H9 (cell line): ENCODE results near the gene CDH23. TPM values are rescaled to one million over a fixed set of nuclear protein-coding genes. Genes with fewer than 3 reads are reported as not detected.
A peak's percentile ranks its signal among the peaks of the same experiment; 100 is the strongest.

ENCODE experiments used
- DNase-seq: peaks from one replicate; pipeline ENCODE4 v3.0.0-alpha.2; 2017
- H2AFZ ChIP-seq: one replicate; pipeline ENCODE4 v1.6.1; 2013; ENCODE audit warnings: mild to moderate bottlenecking, low read length, control low read depth, moderate library complexity
- H2AK5ac ChIP-seq: 2 replicates; pipeline ENCODE4 v1.6.1; 2013; ENCODE audit warnings: low read length, control low read depth, mixed read lengths; ENCODE audit not compliant: insufficient read length
- H2BK120ac ChIP-seq: one replicate; pipeline ENCODE4 v1.6.1; 2013; ENCODE audit warnings: low read depth, mild to moderate bottlenecking, low read length, control low read depth, inconsistent platforms; ENCODE audit not compliant: poor library complexity, severe bottlenecking
- H2BK12ac ChIP-seq: 2 replicates; pipeline ENCODE4 v1.6.1; 2013; ENCODE audit warnings: low read length, control low read depth, mixed read lengths, low read depth; ENCODE audit not compliant: insufficient read length
- H2BK15ac ChIP-seq: 2 replicates; pipeline ENCODE4 v1.6.1; 2013; ENCODE audit warnings: low read depth, low read length, control low read depth
- H2BK20ac ChIP-seq: one replicate; pipeline ENCODE4 v1.6.1; 2013; ENCODE audit warnings: low read depth, mild to moderate bottlenecking, low read length, control low read depth, inconsistent platforms; ENCODE audit not compliant: poor library complexity, severe bottlenecking
- H2BK5ac ChIP-seq: 2 replicates; pipeline ENCODE4 v1.6.1; 2013; ENCODE audit warnings: low read length, control low read depth, mixed read lengths; ENCODE audit not compliant: insufficient read length
- H3K14ac ChIP-seq: 2 replicates; pipeline ENCODE4 v1.6.1; 2013; ENCODE audit warnings: low read length, control low read depth; ENCODE audit not compliant: insufficient read depth
- H3K18ac ChIP-seq: 2 replicates; pipeline ENCODE4 v1.6.1; 2013; ENCODE audit warnings: low read depth, mild to moderate bottlenecking, mixed read lengths, low read length, control low read depth; ENCODE audit not compliant: insufficient read length
- H3K23ac ChIP-seq: 2 replicates; pipeline ENCODE4 v1.6.1; 2013; ENCODE audit warnings: low read length, control low read depth, mixed read lengths, low read depth; ENCODE audit not compliant: insufficient read length
- H3K23me2 ChIP-seq: 2 replicates; pipeline ENCODE4 v1.6.1; 2013; ENCODE audit warnings: low read depth, mild to moderate bottlenecking, mixed read lengths, low read length, control low read depth; ENCODE audit not compliant: insufficient read length, poor library complexity, severe bottlenecking
- H3K27ac ChIP-seq: 2 replicates; pipeline ENCODE4 v1.5.1; 2013; ENCODE audit warnings: low read length, control low read depth, mixed read lengths, low read depth; ENCODE audit not compliant: insufficient read length
- H3K27me3 ChIP-seq: 2 replicates; pipeline ENCODE4 v1.6.1; 2013; ENCODE audit warnings: low read length, control low read depth, inconsistent platforms; ENCODE audit not compliant: insufficient read depth
- H3K4ac ChIP-seq: 2 replicates; pipeline ENCODE4 v1.6.1; 2013; ENCODE audit warnings: low read depth, mild to moderate bottlenecking, control low read depth, inconsistent platforms, low read length, moderate library complexity
- H3K4me1 ChIP-seq: 2 replicates; pipeline ENCODE4 v1.6.1; 2013; ENCODE audit warnings: low read length, control low read depth, inconsistent platforms; ENCODE audit not compliant: insufficient read depth
- H3K4me2 ChIP-seq: 2 replicates; pipeline ENCODE4 v1.6.1; 2013; ENCODE audit warnings: low read length, control low read depth, mixed read lengths; ENCODE audit not compliant: insufficient read length, insufficient read depth
- H3K56ac ChIP-seq: 2 replicates; pipeline ENCODE4 v1.6.1; 2013; ENCODE audit warnings: low read depth, mild to moderate bottlenecking, mixed read lengths, low read length, control low read depth; ENCODE audit not compliant: insufficient read length
- H3K79me1 ChIP-seq: 2 replicates; pipeline ENCODE4 v1.6.1; 2013; ENCODE audit warnings: low read depth, mild to moderate bottlenecking, moderate library complexity, low read length, control low read depth, inconsistent platforms; ENCODE audit not compliant: insufficient read depth, poor library complexity, severe bottlenecking
- H3K79me2 ChIP-seq: 2 replicates; pipeline ENCODE4 v1.6.1; 2013; ENCODE audit warnings: low read length, control low read depth, inconsistent platforms; ENCODE audit not compliant: insufficient read depth
- H3K9ac ChIP-seq: 2 replicates; pipeline ENCODE4 v1.6.1; 2013; ENCODE audit warnings: low read length, control low read depth, mixed read lengths; ENCODE audit not compliant: insufficient read length; ENCODE audit errors: extremely low read depth
- H3K9me3 ChIP-seq: one replicate; pipeline ENCODE4 v1.6.1; 2013; ENCODE audit warnings: low read depth, low read length, inconsistent platforms; ENCODE audit not compliant: control insufficient read depth
- H3T11ph ChIP-seq: one replicate; pipeline ENCODE4 v1.6.1; 2013; ENCODE audit warnings: mild to moderate bottlenecking, low read length, control low read depth, inconsistent platforms
- H4K20me1 ChIP-seq: one replicate; pipeline ENCODE4 v1.6.1; 2013; ENCODE audit not compliant: control insufficient read depth, insufficient read length, insufficient read depth
- H4K5ac ChIP-seq: 2 replicates; pipeline ENCODE4 v1.6.1; 2013; ENCODE audit warnings: low read depth, mild to moderate bottlenecking, mixed read lengths, low read length, control low read depth; ENCODE audit not compliant: insufficient read length
- H4K8ac ChIP-seq: replicated peaks from 2 replicates; pipeline ENCODE4 v1.6.1; 2013; ENCODE audit warnings: low read length, control low read depth, mixed read lengths, low read depth; ENCODE audit not compliant: insufficient read length
- H4K91ac ChIP-seq: 2 replicates; pipeline ENCODE4 v1.6.1; 2013; ENCODE audit warnings: low read depth, mild to moderate bottlenecking, moderate library complexity, mixed read lengths, low read length, control low read depth; ENCODE audit not compliant: insufficient read length
- H3K27ac Mint-ChIP-seq, 3 experiments: 2 replicates in 2 of 3; 3 replicates in 1 of 3; pipeline ENCODE4 v1.8.0; 2020 to 2021; ENCODE audit warnings: mixed read lengths in 3 of 3, mild to moderate bottlenecking in 1 of 3, moderate library complexity in 1 of 3
- H3K27me3 Mint-ChIP-seq: 2 replicates; pipeline ENCODE4 v1.8.0; 2021; ENCODE audit warnings: low read depth, mild to moderate bottlenecking, moderate library complexity, mixed read lengths
- H3K36me3 Mint-ChIP-seq, 3 experiments: 2 replicates in 2 of 3; 3 replicates in 1 of 3; pipeline ENCODE4 v1.8.0; 2020 to 2021; ENCODE audit warnings: low read depth in 3 of 3, mixed read lengths in 3 of 3; ENCODE audit not compliant: insufficient read depth in 1 of 3
- H3K4me1 Mint-ChIP-seq, 2 experiments: 2 replicates each; pipeline ENCODE4 v1.8.0; 2020; ENCODE audit warnings: mixed read lengths in 2 of 2
- H3K4me3 Mint-ChIP-seq, 2 experiments: 2 replicates in 1 of 2; 3 replicates in 1 of 2; pipeline ENCODE4 v1.8.0; 2020 to 2021; ENCODE audit warnings: mild to moderate bottlenecking in 2 of 2, mixed read lengths in 2 of 2, moderate library complexity in 1 of 2
- H3K9me3 Mint-ChIP-seq, 2 experiments: 2 replicates in 1 of 2; 3 replicates in 1 of 2; pipeline ENCODE4 v1.8.0; 2020; ENCODE audit warnings: mild to moderate bottlenecking in 2 of 2, mixed read lengths in 2 of 2, moderate library complexity in 1 of 2
- CTCF ChIP-seq: fragments of 200-600 bp; sonication (generic); conservative IDR thresholded peaks from 3 replicates; pipeline ENCODE4 v1.8.0; 2021; ENCODE audit warnings: antibody characterized with exemption, mild to moderate bottlenecking
- WGBS: extraction: QIAGEN DNeasy Blood & Tissue Kit; methylation state at CpG from one replicate; pipeline ENCODE4 v1.1.7; 2013; ENCODE audit warnings: missing lambda C conversion rate, low lambda C conversion rate, mixed read lengths; ENCODE audit not compliant: insufficient read length; ENCODE audit errors: extremely low coverage; 5-methylcytosine and 5-hydroxymethylcytosine counted together
- total RNA-seq: library from RNA; stranded (reverse); gene quantifications from 2 replicates; pipeline ENCODE4 v1.2.1, GENCODE V29; 2021

The CDH23 gene
- total RNA-seq, 1 experiment from 2014 or later = 2.1 TPM

GRCh38 chr10:71582019-71582418, 185.3 kb downstream of the CDH23 start:
- no peak overlapping the region for H2BK120ac ChIP-seq
- H3K18ac ChIP-seq = no peak overlapping the region
- no peak for TF ChIP-seq CTCF
- H3K4me2 ChIP-seq = no peak overlapping the region
- H3K14ac ChIP-seq = no peak overlapping the region
- H3K9me3 ChIP-seq = no peaks in the 10 kb centered on the region
- no peak overlapping the region for H4K5ac ChIP-seq
- Mint-ChIP-seq H3K27ac (no peak overlapping the region), H3K9me3 (no peaks in the 10 kb centered on the region), H3K27me3 (no peaks in the 10 kb centered on the region; the same call in none of the 2 replicates), H3K4me3 (no peak overlapping the region), H3K36me3 (no peaks in the 10 kb centered on the region), H3K4me1 (peaks cover 6 to 9% of the 10 kb centered on the region in 2 experiments)
- H3K79me2 ChIP-seq = no peaks in the 10 kb centered on the region
- no peaks in the 10 kb centered on the region for H3K79me1 ChIP-seq
- H3K56ac ChIP-seq = no peak overlapping the region
- no peak overlapping the region for H2AK5ac ChIP-seq
- H2BK20ac ChIP-seq = no peak overlapping the region
- no peak overlapping the region for H3K27ac ChIP-seq
- no peak overlapping the region for H4K91ac ChIP-seq
- H2AFZ ChIP-seq = no peak overlapping the region
- no peak overlapping the region for H3K23ac ChIP-seq
- H3K23me2 ChIP-seq = no peaks in the 10 kb centered on the region
- no peaks in the 10 kb centered on the region for H3K4me1 ChIP-seq
- H3T11ph ChIP-seq = no peak overlapping the region
- H4K8ac ChIP-seq = no peak overlapping the region
- no CpG with 5 or more reads among the region's 3 CpGs for WGBS
- no peak overlapping the region for H2BK12ac ChIP-seq
- no peaks in the 10 kb centered on the region for H3K27me3 ChIP-seq
- H2BK5ac ChIP-seq = no peak overlapping the region
- H4K20me1 ChIP-seq = no peaks in the 10 kb centered on the region
- no peak overlapping the region for H3K9ac ChIP-seq
- DNase-seq = peak; percentile 50
- no peak overlapping the region for H3K4ac ChIP-seq
- H2BK15ac ChIP-seq = no peak overlapping the region
